GM23338 (cell line): Measurements from ENCODE around the gene TGFB3.

Experiments used
- CREB1 ChIP-seq: fragments of 250-450 bp; sonication (Bioruptor Pico); IDR thresholded peaks from 2 replicates; pipeline ENCODE4 v1.5.0; 2020; ENCODE audit warnings: low read depth, mild to moderate bottlenecking, moderate library complexity
- CTCF ChIP-seq, 2 experiments: fragments of 200-600 bp in 1 of 2; sonication (generic) in 1 of 2; conservative IDR thresholded peaks; 2 replicates each; pipeline versions ENCODE4 v1.5.1 to v1.6.1; 2016 to 2017; ENCODE audit warnings: antibody characterized with exemption in 2 of 2, low read depth in 2 of 2, mild to moderate bottlenecking in 2 of 2, moderate library complexity in 1 of 2
- ETS1 ChIP-seq: IDR thresholded peaks from 2 replicates; pipeline ENCODE4 v1.6.1; 2016; ENCODE audit warnings: antibody characterized with exemption
- EZH2 ChIP-seq: fragments of 200-600 bp; sonication (generic); IDR thresholded peaks from one replicate; pipeline ENCODE4 v1.8.0; 2017; ENCODE audit warnings: antibody characterized with exemption, mild to moderate bottlenecking, low read depth; ENCODE audit not compliant: unreplicated experiment
- EZH2phosphoT487 ChIP-seq: fragments of 200-600 bp; sonication (generic); IDR thresholded peaks from one replicate; pipeline ENCODE4 v1.8.1; 2018; ENCODE audit warnings: antibody characterized with exemption; ENCODE audit not compliant: unreplicated experiment
- JUNB ChIP-seq: IDR thresholded peaks from one replicate; pipeline ENCODE4 v1.6.1; 2016; ENCODE audit warnings: antibody characterized with exemption; ENCODE audit not compliant: unreplicated experiment
- NANOG ChIP-seq: IDR thresholded peaks from 2 replicates; pipeline ENCODE4 v1.6.1; 2016; ENCODE audit warnings: antibody characterized with exemption, borderline replicate concordance
- POLR2AphosphoS5 ChIP-seq: IDR thresholded peaks from 2 replicates; pipeline ENCODE4 v1.6.1; 2016; ENCODE audit warnings: antibody characterized with exemption, low read depth
- REST ChIP-seq: IDR thresholded peaks from one replicate; pipeline ENCODE4 v1.6.1; 2018; ENCODE audit warnings: antibody characterized with exemption; ENCODE audit not compliant: unreplicated experiment
- STAT1 ChIP-seq: IDR thresholded peaks from one replicate; pipeline ENCODE4 v1.6.1; 2016; ENCODE audit warnings: antibody characterized with exemption; ENCODE audit not compliant: unreplicated experiment
- ZNF114 ChIP-seq: fragments of 250-450 bp; sonication (Bioruptor Pico); IDR thresholded peaks from 2 replicates; pipeline ENCODE4 v1.5.0; 2020; ENCODE audit warnings: mild to moderate bottlenecking, moderate library complexity
- ZNF331 ChIP-seq: fragments of 250-450 bp; sonication (Bioruptor Pico); IDR thresholded peaks from 2 replicates; pipeline ENCODE4 v1.5.0; 2020; ENCODE audit warnings: low read depth, mild to moderate bottlenecking, moderate library complexity
- ZNF462 ChIP-seq: fragments of 250-450 bp; sonication (Bioruptor Pico); IDR thresholded peaks from 2 replicates; pipeline ENCODE4 v1.5.0; 2020; ENCODE audit warnings: mild to moderate bottlenecking, moderate library complexity

- TF ChIP-seq CTCF (conservative IDR thresholded peaks at IDR 0.05; ENCODE audit: low read depth in 2 of 2) (no peak), POLR2AphosphoS5 (no peak), EZH2 (no peak), ETS1 (no peak), EZH2phosphoT487 (no peak), ZNF331 (CRISPR knock-in tag) (no peak), JUNB (no peak), ZNF114 (CRISPR knock-in tag) (no peak), CREB1 (CRISPR knock-in tag) (no peak), NANOG (no peak), REST (no peak), STAT1 (no peak), ZNF462 (CRISPR knock-in tag) (no peak)
Measured at GRCh38 chr14:75990297-75990696, 8.5 kb upstream of the TGFB3 start.
